T-helper 9 cell (primary cell): ENCODE data around the gene FAM120C.

Experiments used
- DNase-seq: peaks from one replicate; pipeline ENCODE4 v3.0.0-alpha.2; 2020
- total RNA-seq, 2 donors: gene quantifications; one replicate each; lab custom pipeline; 2026; lab: John Stamatoyannopoulos, UW

FAM120C gene, protein sequence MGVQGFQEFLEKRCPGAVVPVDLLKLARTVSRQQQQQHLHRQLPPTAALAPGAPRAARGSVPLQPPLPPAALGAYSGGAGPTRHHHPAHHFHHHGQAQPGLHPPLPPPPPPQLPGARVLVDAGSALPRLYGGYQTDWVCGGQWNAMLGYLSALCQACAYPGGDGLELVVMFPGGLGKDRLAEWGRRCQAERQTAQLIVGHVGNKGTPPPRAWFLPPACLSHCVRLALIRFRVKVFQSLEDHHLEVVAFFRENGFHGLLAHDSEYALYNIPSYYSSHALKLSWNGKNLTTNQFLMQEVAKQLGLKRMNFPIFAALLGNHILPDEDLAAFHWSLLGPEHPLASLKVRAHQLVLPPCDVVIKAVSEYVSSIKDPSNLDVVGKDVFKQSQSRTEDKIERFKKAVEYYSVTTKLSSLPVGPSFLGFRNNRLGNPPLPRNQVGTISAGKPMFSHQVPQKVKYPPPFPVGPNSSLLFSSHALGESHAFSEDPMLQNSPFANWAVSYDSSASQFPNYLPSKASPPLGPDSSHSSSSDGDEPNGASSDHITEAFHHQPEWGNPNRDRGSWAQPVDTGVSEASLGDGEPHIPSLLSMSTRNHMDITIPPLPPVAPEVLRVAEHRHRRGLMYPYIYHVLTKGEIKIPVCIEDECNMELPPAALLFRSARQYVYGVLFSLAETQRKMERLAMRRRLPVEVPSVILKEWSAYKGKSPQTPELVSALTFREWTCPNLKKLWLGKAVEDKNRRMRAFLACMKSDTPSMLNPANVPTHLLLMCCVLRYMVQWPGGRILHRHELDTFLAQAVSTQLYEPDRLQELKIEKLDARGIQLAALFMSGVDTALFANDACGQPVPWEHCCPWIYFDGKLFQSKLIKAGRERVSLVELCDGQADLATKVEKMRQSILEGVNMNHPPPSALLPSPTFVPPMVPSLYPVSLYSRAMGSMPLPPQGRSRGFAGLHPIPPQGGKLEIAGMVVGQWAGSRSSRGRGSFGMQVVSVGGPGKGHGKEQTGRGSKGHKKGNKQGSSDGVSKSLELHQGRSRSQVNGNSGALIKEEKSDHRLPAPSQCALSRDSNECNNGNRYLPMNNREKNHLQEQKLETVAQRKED
- 10.4 to 10.8 reads per million in 2 donors for total RNA-seq

DNA sequence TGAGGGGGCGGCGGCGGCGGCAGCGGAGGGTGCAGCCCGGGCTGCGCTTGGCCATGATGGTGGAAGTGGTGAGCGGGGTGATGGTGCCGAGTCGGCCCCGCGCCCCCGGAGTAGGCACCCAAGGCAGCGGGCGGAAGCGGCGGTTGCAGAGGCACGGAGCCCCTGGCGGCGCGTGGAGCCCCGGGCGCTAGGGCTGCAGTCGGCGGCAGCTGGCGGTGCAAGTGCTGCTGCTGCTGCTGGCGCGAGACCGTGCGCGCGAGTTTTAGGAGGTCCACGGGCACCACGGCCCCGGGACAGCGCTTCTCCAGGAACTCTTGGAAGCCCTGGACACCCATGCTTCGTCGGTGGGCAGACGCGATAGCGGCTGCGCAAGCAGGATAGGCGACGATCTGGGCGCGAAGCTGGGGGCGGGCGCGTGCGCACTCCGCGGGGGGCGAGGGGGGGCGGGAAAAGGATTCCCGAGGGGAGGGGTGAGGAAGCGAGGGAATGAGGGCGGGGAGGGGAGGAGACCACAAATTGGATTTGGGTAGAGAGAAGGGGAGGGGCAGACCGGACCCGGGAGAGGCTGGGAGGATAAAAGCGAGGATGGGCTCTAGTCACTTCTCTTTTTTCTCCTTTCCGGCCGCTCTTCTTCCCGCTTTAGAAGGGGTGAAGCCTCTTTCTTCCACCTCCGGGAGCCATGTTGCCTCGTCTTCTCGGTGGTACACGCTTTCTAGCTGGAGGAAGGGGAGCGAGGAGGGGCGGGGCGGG lies at the start of gene FAM120C:
Gene FAM120C (minus strand): TSS at position 391 of the 750 bp plus-strand sequence. CDS start 56 bp downstream, at position 335.
- DNase-seq, result peak; percentile 45

DNA sequence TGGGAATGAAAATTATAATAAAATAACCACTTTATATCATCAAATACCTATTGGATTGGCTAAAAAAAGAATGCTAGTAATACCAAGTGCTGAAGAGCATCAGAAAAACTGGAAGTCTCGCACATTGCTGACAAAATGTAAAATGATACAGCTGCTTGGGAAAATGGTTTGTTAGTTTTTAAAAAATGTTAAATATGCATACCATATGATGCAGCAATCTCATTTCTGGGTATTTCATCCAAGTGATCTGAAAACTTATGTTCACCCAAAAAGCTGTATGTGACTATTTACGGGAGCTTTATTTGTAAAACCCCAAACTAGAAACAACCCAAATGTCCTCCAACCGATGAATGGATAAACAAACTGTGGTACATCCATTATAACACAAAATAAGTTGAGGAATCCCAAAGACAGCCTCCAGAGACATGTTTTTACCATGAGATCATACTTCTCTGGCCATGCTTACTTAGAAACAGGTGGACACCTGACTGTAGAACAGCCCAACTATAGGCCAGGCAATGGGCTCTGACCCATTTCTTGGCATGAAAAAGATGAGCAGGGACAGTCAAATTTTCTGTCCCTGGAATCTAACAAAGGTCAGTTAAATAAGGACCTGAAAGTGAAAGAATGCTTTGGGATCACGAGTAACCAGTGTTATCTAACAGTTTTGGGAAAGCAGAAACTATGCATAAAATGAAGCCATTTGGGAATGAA lies 47.5 kb upstream of the FAM120C start:
- no peak for DNase-seq

DNA sequence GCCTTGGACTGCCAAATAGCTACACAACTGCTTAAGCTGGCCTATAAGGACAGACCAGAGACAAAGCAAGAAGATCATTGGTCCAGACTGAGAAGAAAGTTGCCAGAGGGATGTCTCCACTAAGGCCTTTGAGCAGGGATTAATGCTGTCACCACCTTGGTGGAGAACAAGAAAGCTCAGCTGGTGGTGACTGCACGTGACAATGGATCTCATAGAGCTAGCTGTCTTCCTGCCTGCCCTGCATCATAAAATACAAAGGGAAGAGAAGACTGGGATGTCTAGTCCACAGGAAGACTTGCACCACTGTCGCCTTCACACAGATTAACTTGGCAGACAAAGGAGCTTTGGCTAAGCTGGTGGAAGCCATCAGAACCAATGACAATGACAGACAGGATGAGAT lies 40.5 kb upstream of the FAM120C start:
- DNase-seq, result no peak

DNA sequence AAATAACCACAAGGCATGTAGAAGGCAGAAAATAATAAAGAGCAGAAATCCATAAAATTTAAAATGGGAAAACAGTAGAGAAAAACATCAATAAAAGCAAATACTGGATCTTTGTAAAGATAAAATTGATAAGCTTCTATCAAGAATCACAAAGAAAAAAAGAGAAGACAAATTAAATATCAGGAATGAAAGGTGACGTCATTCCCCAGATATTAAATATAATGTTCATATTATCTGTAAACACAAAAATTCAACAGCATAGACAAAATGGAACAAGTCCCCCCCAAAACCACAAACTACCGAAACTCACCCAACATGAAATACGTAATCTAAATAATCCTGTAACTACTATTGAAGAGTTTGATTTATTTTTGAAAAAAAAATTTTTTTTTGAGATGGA lies 30.5 kb upstream of the FAM120C start:
- no peak for DNase-seq

DNA sequence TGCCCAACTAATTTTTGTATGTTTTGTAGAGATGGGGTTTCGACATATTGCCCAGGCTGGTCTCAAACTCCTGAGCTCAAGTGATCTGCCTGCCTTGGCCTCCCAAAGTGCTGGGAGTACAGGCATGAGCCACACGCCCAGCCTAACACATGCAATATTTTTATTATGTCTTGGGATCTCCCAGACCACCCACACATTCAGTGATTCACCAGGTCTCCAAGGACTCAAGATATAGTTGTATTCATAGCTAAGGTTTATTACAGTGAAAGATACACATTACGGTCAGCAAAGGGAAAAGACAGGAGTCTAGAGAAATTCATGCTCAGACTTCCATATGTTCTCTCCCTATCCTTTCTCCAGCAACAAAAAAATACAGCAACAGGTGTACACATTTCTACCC lies 25.5 kb upstream of the FAM120C start:
- DNase-seq, result no peak

DNA sequence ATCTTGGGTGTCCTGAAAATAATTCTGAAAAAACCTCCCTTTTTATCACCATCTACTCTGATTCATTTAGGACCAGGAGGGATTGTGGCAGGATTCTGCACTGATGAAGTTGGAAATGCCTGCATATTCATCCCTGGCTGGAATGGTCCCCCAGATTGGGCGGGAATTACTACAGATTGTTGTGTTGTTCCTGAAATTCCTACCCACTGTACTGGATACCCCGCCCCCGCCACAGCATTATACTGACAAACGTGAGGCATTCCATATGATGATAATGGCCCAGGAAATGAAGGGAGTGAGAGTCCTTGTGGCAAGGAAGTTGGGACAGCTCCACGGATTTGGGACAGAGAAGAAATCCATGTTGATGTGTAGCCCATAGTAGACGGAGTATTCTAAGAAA lies 15.2 kb upstream of the FAM120C start:
- DNase-seq, result no peak

DNA sequence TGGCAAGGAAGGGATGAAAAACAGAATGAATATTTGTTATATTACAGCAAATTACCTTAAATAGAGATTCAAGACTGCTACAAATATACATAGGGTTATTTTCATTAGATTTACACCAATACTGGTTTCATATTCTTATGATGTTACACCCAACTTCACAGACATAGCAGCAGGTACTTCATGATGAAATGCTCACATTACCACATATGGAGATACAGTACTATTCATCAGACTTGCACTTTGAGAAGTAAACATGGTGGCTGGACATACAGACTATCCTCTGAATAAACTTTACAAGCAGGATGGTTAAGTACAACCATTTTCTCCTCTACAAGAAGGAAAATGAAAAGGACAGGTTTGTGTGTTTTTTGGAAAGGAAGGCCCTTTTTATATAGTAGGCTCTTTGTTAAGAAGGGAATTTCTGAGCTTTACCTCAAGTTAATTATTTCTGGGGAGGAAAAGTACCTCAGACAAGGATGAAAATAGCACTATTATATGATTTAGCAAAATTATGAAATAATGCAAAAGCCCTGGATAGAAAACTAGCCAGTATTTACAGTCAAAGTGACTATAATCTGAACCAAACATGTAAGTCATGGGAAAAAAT lies 12.0 kb upstream of the FAM120C start:
- DNase-seq, result no peak

DNA sequence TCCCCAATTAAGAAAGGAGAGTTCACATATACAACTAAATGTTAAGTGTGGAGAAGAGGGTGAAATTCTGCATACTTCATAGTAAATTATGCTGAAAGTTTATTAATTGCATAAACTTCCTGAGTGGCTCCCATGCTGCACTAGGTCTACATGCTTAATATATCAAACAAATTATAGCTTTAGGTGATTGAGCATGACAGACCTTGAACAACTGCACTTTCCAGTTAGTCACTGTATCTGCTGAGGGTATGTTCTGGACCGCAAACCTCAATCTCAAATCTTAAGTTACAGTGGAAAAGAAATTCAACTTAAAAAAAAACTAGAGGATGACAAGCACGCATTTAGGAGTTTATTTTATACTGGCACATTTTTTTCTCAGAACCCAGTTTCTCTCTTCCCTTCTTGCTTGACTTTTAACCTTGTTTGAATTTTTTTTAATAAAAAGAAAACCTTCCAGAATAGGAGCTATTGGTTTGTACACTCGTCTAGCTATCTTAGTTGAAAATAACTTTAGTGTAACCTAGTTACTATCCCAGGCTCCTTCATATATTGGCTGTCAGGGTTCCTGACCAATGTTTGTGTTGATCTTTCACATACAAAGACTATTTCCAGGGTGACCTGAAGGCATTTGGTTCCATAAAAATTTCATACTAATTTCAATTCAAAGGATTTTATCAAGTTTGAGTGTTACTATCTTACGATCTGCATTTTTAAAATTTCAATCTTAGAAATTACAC lies 10.2 kb upstream of the FAM120C start:
- no peak for DNase-seq

DNA sequence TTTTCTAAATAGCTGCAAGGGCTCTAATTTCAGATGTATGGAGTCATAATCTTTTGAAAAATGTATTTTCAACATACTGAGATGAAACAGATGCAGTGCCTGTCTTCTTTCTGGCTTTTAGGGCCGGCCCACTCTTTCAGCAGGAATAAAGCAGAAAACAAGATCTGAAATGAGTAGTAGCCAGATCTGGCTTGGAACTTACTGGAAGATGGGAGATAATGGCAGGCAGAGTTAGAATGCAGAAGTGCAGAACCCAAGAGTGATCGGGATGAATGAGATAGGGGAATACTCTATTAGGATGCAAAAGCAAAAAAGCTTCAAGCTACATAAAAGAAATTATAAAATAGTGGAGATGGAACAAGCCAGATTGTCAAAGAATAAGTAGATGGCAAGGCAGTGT lies 1.4 kb upstream of the FAM120C start:
- DNase-seq, result no peak

DNA sequence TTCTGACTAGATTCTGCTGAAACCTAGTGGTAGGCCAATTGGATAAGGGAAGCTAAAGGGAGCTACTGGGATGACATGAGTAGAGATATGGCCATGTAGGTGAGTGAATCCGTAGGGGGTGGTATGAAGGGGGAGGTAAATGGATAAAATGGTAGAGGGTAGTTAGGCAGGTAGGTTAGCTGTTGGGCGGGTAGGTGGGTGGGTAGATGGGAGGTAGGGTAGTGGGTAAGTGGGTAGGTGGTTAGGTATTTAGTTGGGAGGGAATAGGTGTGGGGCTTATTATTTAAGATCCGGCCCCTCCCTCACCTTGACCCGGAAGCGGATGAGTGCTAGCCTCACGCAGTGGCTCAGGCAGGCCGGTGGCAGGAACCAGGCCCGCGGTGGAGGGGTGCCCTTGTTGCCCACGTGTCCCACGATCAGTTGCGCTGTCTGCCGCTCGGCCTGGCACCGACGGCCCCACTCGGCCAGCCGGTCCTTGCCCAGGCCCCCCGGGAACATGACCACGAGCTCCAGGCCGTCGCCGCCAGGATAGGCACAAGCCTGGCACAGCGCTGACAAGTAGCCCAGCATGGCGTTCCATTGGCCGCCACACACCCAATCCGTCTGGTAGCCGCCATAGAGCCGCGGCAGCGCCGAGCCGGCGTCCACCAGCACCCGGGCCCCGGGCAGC lies 725 bp downstream of the FAM120C start:
- DNase-seq, result peak; percentile 49

DNA sequence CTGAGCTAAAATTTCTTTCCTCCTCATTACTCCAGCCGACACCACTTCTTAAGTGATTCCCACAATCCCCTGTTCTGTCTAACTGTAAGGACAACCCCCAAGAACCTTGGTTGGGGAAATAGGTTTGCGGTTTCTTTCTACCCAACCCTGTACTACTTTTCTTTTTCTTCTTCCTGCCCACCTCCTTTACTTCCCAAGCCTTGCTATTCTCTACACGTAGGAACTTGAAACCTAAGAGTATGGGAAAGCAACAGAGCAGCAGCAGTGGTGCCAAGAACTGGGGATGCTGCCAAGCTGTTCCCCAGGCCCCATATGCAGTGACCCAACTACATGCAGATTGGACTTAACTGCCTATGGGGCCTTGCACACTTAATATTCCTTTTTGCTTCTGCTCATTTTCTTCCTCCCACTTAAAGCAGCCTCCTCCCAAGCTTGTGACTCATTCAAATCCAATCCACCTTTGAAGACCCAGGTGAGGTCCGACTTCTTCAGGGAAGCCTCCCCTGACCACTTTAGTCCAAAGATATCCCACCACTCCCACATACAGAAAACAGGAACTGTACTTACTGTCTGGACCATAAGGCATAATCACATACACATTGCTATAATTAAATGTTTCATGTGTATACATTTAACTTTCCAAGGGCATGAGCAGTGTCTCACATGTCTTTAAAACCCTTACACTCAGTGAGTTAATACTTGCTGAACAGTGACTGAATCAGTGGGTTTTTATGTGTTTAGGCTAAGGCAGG lies 1.7 kb downstream of the FAM120C start:
- DNase-seq, result no peak

DNA sequence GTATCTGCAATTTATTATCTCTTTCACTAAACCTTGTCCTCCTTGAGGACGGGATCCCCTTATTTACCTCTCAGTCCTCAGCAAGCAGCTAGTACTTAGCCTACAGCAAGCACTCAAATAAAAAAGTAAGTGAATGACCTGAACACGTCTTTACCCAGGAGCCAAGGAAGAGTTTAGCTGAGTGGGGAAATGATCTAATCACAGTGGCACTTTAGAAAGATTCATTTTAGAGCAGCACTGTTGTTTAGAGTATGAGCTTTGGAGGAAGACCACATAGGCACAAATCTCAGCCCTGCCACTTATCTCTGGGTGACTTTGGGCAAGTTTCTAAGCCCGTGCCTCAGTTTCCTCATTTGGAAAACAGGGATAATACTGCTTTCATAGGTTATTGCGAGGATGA lies 2.7 kb downstream of the FAM120C start:
- no peak for DNase-seq

DNA sequence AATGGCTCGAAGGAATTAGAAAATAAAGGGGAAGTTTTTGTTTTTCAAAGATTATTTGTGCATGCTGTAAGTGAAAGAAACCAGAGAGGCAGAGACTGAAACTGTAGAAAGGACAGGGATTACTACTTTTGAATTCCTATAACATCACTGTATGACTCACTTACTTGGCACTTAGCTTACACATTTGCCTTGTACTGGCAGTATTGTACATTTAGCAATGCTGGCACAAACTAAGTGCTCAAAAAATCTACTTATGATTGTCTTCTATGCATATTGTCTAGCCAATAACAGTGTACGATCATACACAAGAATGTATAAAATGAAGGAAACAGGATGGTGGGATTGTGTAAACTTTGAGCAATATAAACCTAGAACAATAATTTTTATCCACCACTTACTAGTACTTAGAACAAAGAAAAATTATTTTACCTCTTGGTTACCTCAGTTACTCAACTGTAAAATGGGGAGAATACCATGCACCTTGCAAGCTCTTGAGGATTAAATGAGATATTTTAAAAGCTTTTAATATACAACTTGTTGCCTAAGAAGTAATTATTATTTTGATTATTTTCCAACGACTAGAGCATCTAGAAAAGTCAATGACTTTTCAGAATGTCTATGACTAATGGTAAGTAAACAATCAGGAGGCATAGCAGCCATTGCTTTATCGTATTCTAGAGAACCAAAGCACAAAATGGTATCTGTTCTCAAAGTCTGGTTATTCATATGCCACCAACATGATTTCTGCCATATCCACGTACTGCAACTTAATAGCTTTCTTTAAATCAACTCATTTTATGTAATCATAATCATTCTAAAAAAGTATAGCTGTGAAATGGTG lies 4.7 kb downstream of the FAM120C start:
- DNase-seq, result no peak

DNA sequence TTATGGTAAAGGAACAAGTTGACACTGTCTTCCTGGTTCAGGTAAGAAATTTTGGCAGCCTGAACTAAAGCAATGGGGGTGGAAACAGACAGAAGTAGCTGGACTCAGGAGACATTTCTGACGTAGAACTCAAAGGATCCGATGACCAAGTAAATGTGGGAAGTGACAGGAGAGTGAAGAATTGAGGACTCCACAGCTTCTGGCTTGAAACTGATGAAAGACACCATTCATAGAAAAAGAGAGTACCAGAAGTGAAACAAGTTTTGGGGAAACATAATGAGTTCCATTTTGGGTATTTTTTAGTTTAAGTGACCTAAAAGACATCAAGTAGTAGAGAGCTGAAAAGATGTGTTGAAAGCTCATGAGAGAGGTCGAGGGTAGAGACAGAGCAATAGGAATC lies 5.7 kb downstream of the FAM120C start:
- no peak for DNase-seq

DNA sequence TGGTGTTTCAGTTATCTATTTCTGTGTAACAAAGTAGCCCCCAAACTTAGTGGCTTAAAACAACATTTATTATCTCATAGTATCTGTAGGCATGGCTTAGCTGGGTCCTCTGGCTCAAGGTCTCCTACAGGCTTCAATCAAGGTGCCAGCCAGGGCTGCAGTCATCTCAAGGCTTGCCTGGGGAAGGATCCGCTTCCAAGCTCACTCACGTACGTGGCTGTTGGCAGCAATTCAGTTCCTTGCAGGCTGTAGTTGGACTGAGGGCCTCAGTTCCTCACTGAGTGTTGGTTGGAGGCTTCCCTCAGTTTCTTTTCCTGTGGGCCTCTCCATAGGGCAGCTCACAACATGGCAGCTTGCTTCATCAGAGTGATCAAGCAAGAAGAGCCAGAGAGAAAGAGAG lies 9.3 kb downstream of the FAM120C start:
- DNase-seq, result no peak

DNA sequence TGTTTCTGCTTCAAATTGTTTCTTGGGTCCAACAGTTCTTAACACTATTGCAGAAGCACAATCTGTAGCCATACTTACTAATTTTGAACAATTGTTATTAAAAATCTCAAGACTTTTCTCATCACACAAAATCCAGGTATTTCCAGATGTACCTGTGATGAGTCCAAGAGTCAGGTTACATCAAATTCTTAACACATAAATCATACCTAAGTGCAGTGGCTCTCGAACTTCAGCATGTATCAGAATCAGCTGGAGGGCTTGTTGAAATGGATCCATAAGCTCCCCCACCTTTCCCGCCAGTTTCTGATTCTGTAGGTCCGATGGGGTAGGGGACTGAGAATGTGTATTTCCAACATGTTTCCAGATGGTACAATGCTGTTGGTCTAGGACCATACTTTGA lies 10.6 kb downstream of the FAM120C start:
- no peak for DNase-seq

DNA sequence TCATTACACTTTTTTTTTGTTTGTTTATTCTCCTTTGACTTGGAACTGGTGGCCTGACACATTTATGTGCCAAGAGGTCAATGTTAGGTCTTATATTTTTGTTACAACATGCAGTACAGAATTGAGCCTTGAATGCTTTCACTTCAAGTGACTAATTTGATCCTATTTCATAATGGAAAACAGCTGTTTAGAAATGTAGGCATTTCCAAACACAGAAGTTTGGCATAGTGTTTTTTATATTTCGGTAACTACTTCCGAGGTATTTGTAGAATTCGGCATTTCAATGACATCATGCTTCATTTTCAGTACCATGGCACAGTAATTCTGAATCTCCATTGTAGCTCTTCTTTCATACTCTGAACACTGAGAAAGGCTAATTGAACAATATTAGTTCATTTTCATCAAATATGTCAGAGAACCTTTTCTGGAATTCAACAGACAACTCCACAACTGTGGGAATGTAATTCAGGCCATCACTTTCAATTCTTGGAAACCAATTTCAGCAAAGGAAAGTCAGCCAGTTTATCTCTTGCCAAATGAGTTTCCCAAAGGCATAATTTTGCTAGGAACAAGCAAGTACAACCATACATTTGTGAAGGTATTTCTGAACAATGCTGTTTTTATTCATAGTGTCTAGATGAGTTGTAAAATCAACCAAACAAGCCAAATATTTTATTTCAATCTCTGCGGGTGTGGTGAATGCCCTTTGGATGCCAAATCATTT lies 11.4 kb downstream of the FAM120C start:
- no peak for DNase-seq

DNA sequence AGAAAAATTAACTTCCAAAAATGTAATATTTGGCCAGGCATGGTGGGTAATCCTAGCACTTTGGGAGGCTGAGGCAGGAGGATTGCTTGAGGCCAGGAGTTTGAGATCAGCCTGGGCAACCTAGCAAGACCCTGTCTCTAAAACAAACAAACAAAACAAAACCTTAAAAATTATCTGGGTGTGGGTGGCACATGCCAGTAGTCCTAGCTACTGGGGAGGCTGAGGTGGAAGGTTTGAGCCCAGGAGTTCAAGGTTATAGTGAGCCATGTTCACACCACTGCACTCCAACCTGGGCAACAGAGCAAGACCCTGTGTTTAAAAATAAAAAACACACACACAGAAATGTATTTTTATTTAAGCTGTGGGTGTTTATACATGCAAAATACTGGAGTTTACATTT lies 12.0 kb downstream of the FAM120C start:
- no peak for DNase-seq
